ENCODE data around the gene RTN4RL2.

RTN4RL2 gene

GRCh38 chr11:57476757-57477506 is 16.6 kb downstream of the RTN4RL2 start:
- DNase-seq: peak; percentile 72 to 77

GRCh38 chr11:57477507-57478189 is 17.3 kb downstream of the RTN4RL2 start:
- no peak for TF ChIP-seq GATA1 (IDR thresholded peaks at IDR 0.05; ENCODE audit: low read depth, low read length)
- no peak for TF ChIP-seq POLR2A (IDR thresholded peaks at IDR 0.05; ENCODE audit: low read length)

More at GRCh38 chr11:57476757-57477506, 16.6 kb downstream of the RTN4RL2 start:
- TF ChIP-seq GATA1 (IDR thresholded peaks at IDR 0.05; ENCODE audit: low read depth, low read length) (no peak), POLR2A (IDR thresholded peaks at IDR 0.05; ENCODE audit: low read length) (peak; percentile 19)

GRCh38 chr11:57479021-57479663 is 18.8 kb downstream of the RTN4RL2 start:
- no peak for DNase-seq

More at GRCh38 chr11:57477507-57478189, 17.3 kb downstream of the RTN4RL2 start:
- no peak for DNase-seq

GRCh38 chr11:57479911-57480310 is 19.6 kb downstream of the RTN4RL2 start:
- no peak for TF ChIP-seq POLR2A (IDR thresholded peaks at IDR 0.05; ENCODE audit: low read length)
- no peak for TF ChIP-seq GATA1 (IDR thresholded peaks at IDR 0.05; ENCODE audit: low read depth, low read length)
- no peak for DNase-seq

More at GRCh38 chr11:57479021-57479663, 18.8 kb downstream of the RTN4RL2 start:
- TF ChIP-seq GATA1 (IDR thresholded peaks at IDR 0.05; ENCODE audit: low read depth, low read length) (no peak), POLR2A (IDR thresholded peaks at IDR 0.05; ENCODE audit: low read length) (no peak)

GRCh38 chr11:57480409-57481137 is 20.2 kb downstream of the RTN4RL2 start:
- DNase-seq: peak; percentile 84 to 86

GRCh38 chr11:57481315-57481714 is 21.0 kb downstream of the RTN4RL2 start:
- DNase-seq: no peak
- TF ChIP-seq GATA1 (IDR thresholded peaks at IDR 0.05; ENCODE audit: low read depth, low read length): no peak
- TF ChIP-seq POLR2A (IDR thresholded peaks at IDR 0.05; ENCODE audit: low read length): no peak

More at GRCh38 chr11:57480409-57481137, 20.2 kb downstream of the RTN4RL2 start:
- TF ChIP-seq POLR2A (IDR thresholded peaks at IDR 0.05; ENCODE audit: low read length) (no peak), GATA1 (IDR thresholded peaks at IDR 0.05; ENCODE audit: low read depth, low read length) (no peak)

- DNase-seq: no peak
- TF ChIP-seq GATA1 (IDR thresholded peaks at IDR 0.05; ENCODE audit: low read depth, low read length) (no peak), POLR2A (IDR thresholded peaks at IDR 0.05; ENCODE audit: low read length) (no peak)
These were observed 21.8 kb downstream of the RTN4RL2 start for GRCh38 chr11:57481915-57482781.

- peak; percentile 78 to 79 for DNase-seq
- TF ChIP-seq GATA1 (IDR thresholded peaks at IDR 0.05; ENCODE audit: low read depth, low read length): no peak
- TF ChIP-seq POLR2A (IDR thresholded peaks at IDR 0.05; ENCODE audit: low read length): no peak
These were observed 22.6 kb downstream of the RTN4RL2 start for GRCh38 chr11:57482782-57483561.

- no peak for DNase-seq
- TF ChIP-seq POLR2A (IDR thresholded peaks at IDR 0.05; ENCODE audit: low read length) (no peak), GATA1 (IDR thresholded peaks at IDR 0.05; ENCODE audit: low read depth, low read length) (no peak)
These were observed 23.2 kb downstream of the RTN4RL2 start for GRCh38 chr11:57483562-57483918.

GRCh38 chr11:57484141-57484710 is 23.9 kb downstream of the RTN4RL2 start:
- no peak for DNase-seq
- TF ChIP-seq POLR2A (IDR thresholded peaks at IDR 0.05; ENCODE audit: low read length) (no peak), GATA1 (IDR thresholded peaks at IDR 0.05; ENCODE audit: low read depth, low read length) (no peak)

GRCh38 chr11:57485217-57485990 is 25.1 kb downstream of the RTN4RL2 start:
- peak; percentile 30 to 63 for DNase-seq

More at GRCh38 chr11:57485217-57485990, 25.1 kb downstream of the RTN4RL2 start:
- no peak for TF ChIP-seq GATA1 (IDR thresholded peaks at IDR 0.05; ENCODE audit: low read depth, low read length)
